ENCODE results near the gene MYO5A. TPM values are rescaled to one million over a fixed set of nuclear protein-coding genes. Genes with fewer than 3 reads are reported as not detected.
A peak's percentile ranks its signal among the peaks of the same experiment; 100 is the strongest.

Gene MYO5A
- total RNA-seq, 2 experiments from 2014 or later: 19.2 to 22.6 TPM

- Mint-ChIP-seq H3K4me3 (no peak overlapping the region), H3K4me1 (ENCODE audit: low read depth) (peaks cover 20% of the 10 kb centered on the region), H3K9me3 (no peaks in the 10 kb centered on the region), H3K27ac (no peak overlapping the region), H3K36me3 (ENCODE audit: low read depth) (peaks cover 11% of the 10 kb centered on the region), H3K27me3 (no peaks in the 10 kb centered on the region)
- ChIA-PET POLR2A (interaction anchor here (0.7 kb wide), 1 partner anchor 53 kb away, joined by 4 read pairs; no protein-coding TSS in a partner anchor), CTCF (interaction anchor here (3.3 kb wide), 1 partner anchor 405 kb away, joined by 23 read pairs; no protein-coding TSS in a partner anchor)
- ATAC-seq (no peak), DNase-seq (no peak)
- intact Hi-C loops (cut with micrococcal nuclease): loop anchor here (1.0 to 10.0 kb wide), 4 partner anchors 75 to 405 kb away; partner anchors contain the start of gene MYO5A
- no peak for TF ChIP-seq CTCF (IDR thresholded peaks at IDR 0.05)
Observed at GRCh38 chr15:52329987-52330386, 198.7 kb downstream of the MYO5A start.

DNA sequence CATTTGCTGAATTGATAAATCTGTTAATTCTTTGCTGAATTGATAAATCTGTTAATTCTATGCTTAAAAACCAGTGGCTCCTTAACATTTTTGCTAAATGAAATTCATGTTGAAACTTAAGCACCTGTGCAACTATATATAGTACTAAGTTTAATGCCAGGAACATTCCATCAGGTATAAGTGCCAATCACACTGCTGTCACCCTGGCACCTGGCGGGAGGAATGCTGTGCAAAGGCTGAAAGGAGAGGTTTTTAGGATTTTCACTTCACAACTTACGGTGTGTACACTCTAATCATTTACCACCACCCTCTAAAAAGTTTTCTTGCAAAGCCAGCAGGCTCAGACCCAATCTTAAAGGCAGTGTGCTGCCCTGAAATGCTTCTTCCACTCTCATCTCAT, 199.5 kb downstream of the MYO5A start:
- POLR2A ChIA-PET: interaction anchor here (0.7 kb wide), 1 partner anchor 52 kb away, joined by 4 read pairs; no protein-coding TSS in a partner anchor
- CTCF ChIA-PET: interaction anchor here (1.0 to 3.3 kb wide), 2 partner anchors 230 to 406 kb away, joined by 3 to 23 read pairs; no protein-coding TSS in a partner anchor
- peak overlapping the region; percentile 16 for H3K27ac Mint-ChIP-seq
- peaks cover 20% of the 10 kb centered on the region for H3K4me1 Mint-ChIP-seq (ENCODE audit: low read depth)
- TF ChIP-seq CTCF (IDR thresholded peaks at IDR 0.05): no peak
- H3K9me3 Mint-ChIP-seq: no peaks in the 10 kb centered on the region
- ATAC-seq (no peak), DNase-seq (no peak)
- H3K27me3 Mint-ChIP-seq: no peaks in the 10 kb centered on the region
- intact Hi-C loops (cut with micrococcal nuclease): no loop called here
- no peak overlapping the region for H3K4me3 Mint-ChIP-seq
- H3K36me3 Mint-ChIP-seq (ENCODE audit: low read depth): peaks cover 12% of the 10 kb centered on the region

DNA sequence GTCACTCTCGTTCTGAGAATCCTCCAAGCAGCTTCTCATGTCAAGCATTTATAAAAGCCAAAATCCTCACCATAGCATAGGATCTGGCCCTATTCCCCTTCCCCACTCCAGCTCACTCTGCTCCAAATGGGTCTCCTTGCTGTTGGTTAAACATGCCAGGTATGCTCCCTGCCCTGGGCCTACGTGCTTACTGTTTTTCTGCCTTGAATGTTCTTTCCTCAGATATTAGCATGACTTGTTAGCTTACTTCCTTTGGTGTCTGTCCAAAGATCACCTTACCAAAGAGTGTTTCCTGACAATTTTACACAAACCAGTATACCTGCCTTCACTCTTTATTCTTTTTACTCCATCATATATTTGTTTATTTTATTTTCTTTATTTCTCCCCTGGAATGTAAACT, 200.0 kb downstream of the MYO5A start:
- no peaks in the 10 kb centered on the region for H3K27me3 Mint-ChIP-seq
- ATAC-seq (no peak), DNase-seq (no peak)
- H3K4me3 Mint-ChIP-seq: no peak overlapping the region
- ChIA-PET CTCF (interaction anchor here (0.8 to 3.3 kb wide), 5 partner anchors 12 to 406 kb away, joined by 3 to 23 read pairs (median 3); no protein-coding TSS in a partner anchor), POLR2A (no interaction called here)
- H3K4me1 Mint-ChIP-seq (ENCODE audit: low read depth): peaks cover 20% of the 10 kb centered on the region
- TF ChIP-seq CTCF (IDR thresholded peaks at IDR 0.05): no peak
- no peaks in the 10 kb centered on the region for H3K9me3 Mint-ChIP-seq
- H3K27ac Mint-ChIP-seq: no peak overlapping the region
- peaks cover 12% of the 10 kb centered on the region for H3K36me3 Mint-ChIP-seq (ENCODE audit: low read depth)
- intact Hi-C loops (cut with micrococcal nuclease): no loop called here

GRCh38 chr15:52326756-52327155, 201.9 kb downstream of the MYO5A start:
- Mint-ChIP-seq H3K9me3 (no peaks in the 10 kb centered on the region), H3K4me3 (no peak overlapping the region), H3K27me3 (no peaks in the 10 kb centered on the region), H3K4me1 (ENCODE audit: low read depth) (peaks cover 12% of the 10 kb centered on the region), H3K36me3 (ENCODE audit: low read depth) (peaks cover 17% of the 10 kb centered on the region), H3K27ac (no peak overlapping the region)
- DNase-seq: no peak
- no peak for TF ChIP-seq CTCF (IDR thresholded peaks at IDR 0.05)
- ChIA-PET CTCF (interaction anchor here (1.4 to 1.6 kb wide), 2 partner anchors 70 kb away, joined by 4 to 6 read pairs; no protein-coding TSS in a partner anchor), POLR2A (no interaction called here)
- no peak for ATAC-seq
- intact Hi-C loops (cut with micrococcal nuclease): no loop called here

DNA sequence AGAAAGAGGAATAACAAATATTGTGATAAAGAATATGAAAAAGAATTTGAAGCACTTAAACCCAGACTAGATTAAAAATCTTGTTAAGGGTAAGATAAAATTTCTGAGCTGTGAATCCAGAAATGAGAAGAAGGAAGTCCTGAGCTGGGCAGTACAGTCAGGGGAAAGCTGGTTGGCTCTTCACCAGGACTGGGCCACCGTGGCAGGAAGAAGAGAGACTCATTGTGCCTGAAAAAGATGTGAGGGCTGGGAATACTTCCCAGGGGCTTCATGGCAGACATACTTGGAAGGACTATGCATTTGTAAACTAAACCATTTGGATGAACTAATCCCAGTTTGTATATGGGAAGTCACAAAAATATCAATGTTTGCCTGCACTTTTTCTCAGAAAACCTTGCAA, 204.6 kb downstream of the MYO5A start:
- DNase-seq: no peak
- Mint-ChIP-seq H3K4me3 (no peak overlapping the region), H3K9me3 (no peaks in the 10 kb centered on the region), H3K4me1 (ENCODE audit: low read depth) (no peaks in the 10 kb centered on the region), H3K27me3 (no peaks in the 10 kb centered on the region), H3K36me3 (ENCODE audit: low read depth) (peaks cover 19% of the 10 kb centered on the region), H3K27ac (no peak overlapping the region)
- intact Hi-C loops (cut with micrococcal nuclease): no loop called here
- ChIA-PET POLR2A (interaction anchor here (1.1 kb wide), 1 partner anchor 11 kb away, joined by 3 read pairs; no protein-coding TSS in a partner anchor), CTCF (interaction anchor here (0.7 to 1.4 kb wide), 3 partner anchors 67 to 414 kb away, joined by 4 to 5 read pairs (median 4); no protein-coding TSS in a partner anchor)
- ATAC-seq: no peak
- no peak for TF ChIP-seq CTCF (IDR thresholded peaks at IDR 0.05)

Measured in activated CD8-positive, alpha-beta T cell treated with anti-CD3 and anti-CD28 coated beads for 36 hours (primary cell).